Stomach smooth muscle (tissue), 2 donors: ENCODE results near the gene FBXL16.
"Not testable (repeated sequence)": the region's sequence is repeated elsewhere in the genome, so short reads cannot be mapped to it uniquely, and the experiment has no call there.

Experiments used
- H3K27ac ChIP-seq: one replicate; pipeline ENCODE4 v1.7.0; 2013; ENCODE audit warnings: mild to moderate bottlenecking, low read length, inconsistent platforms
- H3K27me3 ChIP-seq, 2 donors: one replicate each; pipeline ENCODE4 v1.7.0; 2013; ENCODE audit warnings: low read length in 2 of 2; ENCODE audit not compliant: insufficient read depth in 2 of 2, control insufficient read depth in 1 of 2
- H3K36me3 ChIP-seq, 2 donors: one replicate each; pipeline ENCODE4 v1.7.0; 2013; ENCODE audit warnings: low read length in 2 of 2; ENCODE audit not compliant: control insufficient read depth in 2 of 2, insufficient read depth in 2 of 2
- H3K4me1 ChIP-seq: one replicate; pipeline ENCODE4 v1.7.0; 2013; ENCODE audit warnings: low read length; ENCODE audit not compliant: control insufficient read depth, insufficient read depth
- H3K4me3 ChIP-seq, 2 donors: one replicate each; pipeline ENCODE4 v1.7.0; 2013; ENCODE audit warnings: low read length in 2 of 2
- H3K9ac ChIP-seq, 2 donors: one replicate each; pipeline ENCODE4 v1.7.0; 2013; ENCODE audit warnings: low read length in 2 of 2, mild to moderate bottlenecking in 1 of 2
- H3K9me3 ChIP-seq, 2 donors: one replicate each; pipeline ENCODE4 v1.7.0; 2013; ENCODE audit warnings: low read length in 2 of 2; ENCODE audit not compliant: control insufficient read depth in 2 of 2
- donor health status: healthy.
- donor health status: Pancreatic carcinoma.

FBXL16 gene

DNA sequence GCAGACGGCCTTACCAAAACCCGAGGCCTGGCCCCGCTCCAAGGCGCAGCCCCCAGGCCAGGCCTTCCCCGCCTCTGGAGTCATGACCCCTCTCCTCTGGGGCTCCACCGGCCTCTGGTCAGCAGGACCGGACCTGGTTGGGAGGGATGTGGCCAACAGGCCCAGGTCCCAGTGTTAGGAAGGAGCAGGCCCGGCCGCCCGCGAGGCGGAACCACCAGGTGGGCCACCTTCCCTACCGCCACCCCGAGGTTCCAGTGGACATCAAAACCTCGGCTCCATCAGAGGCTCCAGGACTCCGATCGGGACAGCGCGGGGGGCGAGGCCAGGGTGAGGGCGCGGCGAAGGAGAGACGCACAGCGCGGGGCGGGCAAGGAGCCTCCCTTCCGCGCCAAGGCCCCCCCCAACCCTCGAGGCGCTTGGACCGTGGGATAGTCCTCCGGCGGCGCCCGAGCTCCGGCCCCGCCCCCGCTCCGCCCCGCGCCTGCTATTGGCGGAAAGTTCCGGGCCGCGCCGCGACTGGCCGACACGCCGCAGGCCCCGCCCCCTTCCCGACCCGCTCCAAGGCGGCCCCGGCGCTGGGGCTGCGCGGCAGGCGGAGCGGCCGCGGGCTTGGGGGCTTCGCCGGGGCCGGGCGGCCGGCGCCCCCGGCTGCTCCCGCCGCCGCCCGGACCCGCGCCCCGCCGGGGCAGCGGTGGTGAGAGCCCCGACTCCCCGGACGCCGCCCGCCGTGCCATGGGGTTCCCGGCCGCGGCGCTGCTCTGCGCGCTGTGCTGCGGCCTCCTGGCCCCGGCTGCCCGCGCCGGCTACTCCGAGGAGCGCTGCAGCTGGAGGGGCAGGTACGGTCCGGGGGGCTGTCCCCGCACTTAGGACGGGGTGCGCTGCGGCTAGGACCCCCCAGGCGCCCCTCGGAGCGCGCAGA is 9.2 kb upstream of the FBXL16 start, which contains the start of gene METRN:
METRN (plus strand) TSS at position 561 of the 919 bp plus-strand sequence; CDS start at position 733, 172 bp downstream.
- H3K27me3 ChIP-seq = peaks cover 19 to 30% of the 10 kb centered on the region in 2 donors
- no peak within 1 kb of the TSS for H3K27ac ChIP-seq

DNA sequence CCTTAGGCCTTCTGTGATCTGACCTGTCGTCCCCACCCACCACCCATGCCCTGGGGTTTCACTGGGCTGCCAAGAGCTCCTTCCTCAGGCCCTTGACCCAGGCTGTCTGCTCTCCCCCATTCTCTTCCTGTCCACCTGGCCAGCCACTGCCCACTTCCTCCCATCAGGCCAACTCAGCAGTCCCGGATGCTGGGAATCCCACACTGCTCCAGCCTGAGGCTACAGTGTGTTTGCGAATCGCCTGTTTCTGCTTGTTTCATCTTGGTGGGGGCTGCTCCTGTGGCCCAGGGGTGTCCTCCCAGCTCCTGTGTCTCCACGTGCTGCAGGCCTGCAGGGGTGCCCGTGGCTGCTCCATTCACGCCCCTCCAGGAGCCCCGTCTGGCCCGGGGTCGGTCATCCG is 8.5 kb upstream of the FBXL16 start:
- Histone ChIP-seq H3K36me3 (no peaks in the 10 kb centered on the region), H3K4me1 (peaks cover 44% of the 10 kb centered on the region), H3K9ac (no peak overlapping the region), H3K27ac (no peak overlapping the region), H3K9me3 (no peaks in the 10 kb centered on the region), H3K4me3 (no peak overlapping the region), H3K27me3 (peaks cover 25 to 37% of the 10 kb centered on the region in 2 donors)

More for the DNA sequence above, 9.2 kb upstream of the FBXL16 start, which contains the start of gene METRN:
- Histone ChIP-seq H3K9ac (peak within 1 kb of the TSS; percentile 38 to 47), H3K9me3 (no peaks in the 10 kb centered on the region), H3K4me1 (peaks cover 48% of the 10 kb centered on the region), H3K36me3 (no peaks in the 10 kb centered on the region), H3K4me3 (peak within 1 kb of the TSS; percentile 40 to 74)

DNA sequence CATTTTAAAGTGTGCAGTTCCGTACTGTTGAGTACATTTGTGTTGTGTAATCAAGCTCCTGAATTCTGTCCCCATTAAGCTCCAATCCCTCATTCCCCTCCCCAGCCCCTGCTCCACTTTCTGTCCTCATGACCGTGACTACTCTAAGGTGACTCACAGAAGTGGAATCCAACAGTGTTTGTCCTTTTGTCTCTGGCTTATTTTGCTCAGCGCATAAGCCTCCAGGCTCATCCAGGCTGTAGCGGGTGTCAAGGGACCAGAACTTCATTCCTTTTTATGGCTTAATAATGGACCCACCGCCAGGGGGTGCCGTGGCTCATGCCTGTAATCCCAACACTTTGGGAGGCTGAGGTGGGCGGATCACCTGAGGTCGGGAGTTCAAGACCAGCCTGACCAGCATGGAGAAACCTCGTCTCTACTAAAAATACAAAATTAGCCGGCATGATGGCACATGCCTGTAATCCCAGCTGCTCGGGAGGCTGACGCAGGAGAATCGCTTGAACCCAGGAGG is 7.2 kb upstream of the FBXL16 start:
- Histone ChIP-seq H3K4me1 (peaks cover 40% of the 10 kb centered on the region), H3K27me3 (peaks cover 38 to 49% of the 10 kb centered on the region in 2 donors)
- not testable (repeated sequence) for H3K9me3 ChIP-seq, H3K27ac ChIP-seq, H3K36me3 ChIP-seq, H3K9ac ChIP-seq, H3K4me3 ChIP-seq

DNA sequence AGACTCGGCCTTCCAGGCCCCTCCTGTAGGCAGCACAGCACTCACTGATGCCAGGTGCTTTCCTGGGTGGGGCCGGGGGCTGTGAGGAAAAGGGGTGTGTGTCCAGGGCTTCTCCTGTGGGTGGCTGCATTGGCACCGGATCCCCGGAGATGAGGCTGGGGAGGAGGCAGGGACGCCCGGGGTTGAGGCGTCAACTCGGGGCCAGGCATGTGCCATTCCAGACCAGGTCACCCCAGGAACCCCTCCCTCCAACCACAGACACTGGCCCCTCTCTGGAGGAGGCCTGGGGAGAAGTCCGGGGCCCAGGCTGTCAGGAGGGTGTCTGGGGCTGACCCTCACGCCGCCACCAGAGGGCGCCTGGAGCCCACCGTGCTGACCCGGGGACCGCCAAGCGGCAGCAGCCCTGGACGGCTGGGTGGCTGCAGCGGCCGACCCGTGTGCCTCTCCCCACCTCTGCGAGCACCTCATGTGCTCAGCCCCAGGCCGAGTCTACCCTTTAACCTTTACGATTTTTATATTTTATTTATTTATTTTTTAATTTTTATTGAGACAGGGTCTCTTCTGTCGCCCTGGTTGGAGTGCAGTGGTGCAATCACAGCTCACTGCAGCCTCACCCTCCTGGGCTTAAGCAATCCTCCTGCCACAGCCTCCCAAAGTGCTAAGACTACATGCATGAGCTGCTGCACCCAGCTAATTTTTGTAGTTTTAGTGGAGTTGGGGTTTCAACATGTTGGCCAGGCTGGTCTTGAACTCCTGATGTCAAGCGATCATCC is 6.1 kb upstream of the FBXL16 start:
- peaks cover 46 to 53% of the 10 kb centered on the region in 2 donors for H3K27me3 ChIP-seq
- peaks cover 35% of the 10 kb centered on the region for H3K4me1 ChIP-seq

DNA sequence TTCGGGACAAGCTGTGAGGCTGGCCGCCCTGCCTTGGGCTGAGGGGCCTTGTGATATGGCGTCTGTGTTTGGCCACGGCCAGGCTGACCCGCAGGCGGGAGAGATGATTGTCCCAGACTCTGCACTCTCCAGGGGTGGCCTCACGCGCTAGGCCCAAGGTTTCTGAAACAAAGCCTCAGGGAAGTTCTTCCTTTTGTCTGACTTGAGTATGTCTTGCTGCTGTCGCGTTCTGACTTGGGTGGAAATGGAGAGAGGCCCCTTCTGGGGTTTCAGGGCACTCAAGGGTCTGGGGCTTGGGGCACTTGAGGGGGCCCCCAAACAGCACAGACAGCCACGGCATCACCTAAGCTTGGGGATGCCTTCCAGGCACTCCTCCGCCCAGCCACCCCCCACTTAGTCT is 5.5 kb upstream of the FBXL16 start:
- Histone ChIP-seq H3K4me3 (no peak overlapping the region), H3K27me3 (peaks cover 48 to 53% of the 10 kb centered on the region in 2 donors), H3K36me3 (no peaks in the 10 kb centered on the region), H3K9me3 (no peaks in the 10 kb centered on the region), H3K27ac (no peak overlapping the region), H3K4me1 (peaks cover 35% of the 10 kb centered on the region), H3K9ac (no peak overlapping the region)

More for the DNA sequence above, 6.1 kb upstream of the FBXL16 start:
- Histone ChIP-seq H3K36me3 (no peaks in the 10 kb centered on the region), H3K9me3 (no peaks in the 10 kb centered on the region), H3K9ac (no peak overlapping the region), H3K27ac (no peak overlapping the region), H3K4me3 (no peak overlapping the region)

DNA sequence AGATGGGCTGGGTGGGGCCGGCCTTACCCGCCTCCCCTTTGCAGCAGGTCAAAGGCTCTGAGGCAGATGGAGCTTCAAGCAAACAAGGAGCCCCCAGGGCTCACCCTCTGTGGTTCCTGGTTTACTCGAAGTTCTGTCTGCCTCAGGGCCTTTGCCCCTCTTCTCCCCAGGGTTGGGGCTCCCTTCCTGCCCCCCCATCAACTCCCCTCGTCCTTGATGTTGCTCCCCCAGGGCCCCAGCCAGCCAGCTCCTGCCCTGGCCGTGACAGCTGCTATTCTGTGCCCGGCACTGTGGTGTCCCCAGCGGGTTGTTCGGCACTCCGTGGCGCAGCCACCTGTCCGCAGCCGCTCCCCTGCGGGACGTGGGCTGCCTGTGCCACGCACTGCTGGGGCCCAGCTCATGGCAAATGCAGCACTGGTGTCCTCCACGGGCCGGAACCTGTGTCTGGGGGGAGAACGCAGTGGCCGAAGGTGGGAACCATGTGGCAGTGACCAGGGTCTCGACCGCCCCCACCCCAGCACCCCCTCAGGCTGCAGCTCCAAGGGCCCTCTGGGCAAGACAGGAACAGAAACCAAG is 5.0 kb upstream of the FBXL16 start:
- Histone ChIP-seq H3K4me1 (peaks cover 32% of the 10 kb centered on the region), H3K36me3 (no peaks in the 10 kb centered on the region), H3K4me3 (no peak overlapping the region), H3K27ac (no peak overlapping the region), H3K9me3 (no peaks in the 10 kb centered on the region), H3K9ac (no peak overlapping the region), H3K27me3 (peaks cover 47 to 51% of the 10 kb centered on the region in 2 donors)

DNA sequence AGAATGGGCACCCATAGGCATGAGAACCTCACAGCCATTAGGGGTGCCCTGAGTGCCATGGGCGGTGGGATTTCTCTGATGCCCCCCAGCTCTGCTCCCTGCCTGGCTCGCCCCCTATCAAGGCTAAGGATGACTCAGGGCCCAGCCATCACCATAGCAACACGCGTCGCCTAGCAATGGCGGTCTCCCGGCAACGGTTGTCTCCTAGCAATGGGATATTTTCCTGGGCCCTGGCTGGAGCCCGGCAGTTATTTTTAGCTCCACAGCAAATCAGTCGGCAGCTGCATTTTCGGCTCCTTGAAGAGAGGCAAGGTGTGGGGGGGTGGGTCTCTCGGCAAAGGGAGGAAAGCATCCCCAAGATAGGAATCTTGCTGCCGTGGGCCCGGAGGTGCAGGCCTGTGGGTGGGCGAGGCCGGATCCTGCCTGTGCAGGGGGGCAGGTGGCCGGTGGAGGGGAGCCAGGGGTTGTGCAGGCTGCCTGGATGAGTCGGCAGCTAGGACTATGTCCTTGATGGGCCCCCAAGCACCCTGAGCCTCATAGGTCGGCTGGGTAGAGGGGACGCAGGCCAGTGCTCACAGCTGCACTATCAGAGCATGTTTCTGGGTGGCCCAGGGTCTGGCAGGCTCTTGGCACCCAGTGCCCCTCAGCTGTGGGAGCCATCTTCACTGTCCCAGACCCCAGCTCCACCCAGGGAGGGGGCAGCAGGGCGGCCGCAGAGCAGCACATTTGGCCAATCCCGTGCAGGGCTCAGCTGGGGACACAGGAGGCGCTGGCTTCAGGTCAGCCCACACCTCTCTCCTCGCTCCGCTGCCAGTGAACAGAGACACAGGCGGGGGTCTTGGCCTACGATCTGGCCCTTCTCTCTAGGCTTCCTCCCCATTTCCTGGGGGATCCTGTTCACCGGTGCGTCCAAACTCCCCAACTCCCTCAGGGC is 4.2 kb upstream of the FBXL16 start:
- Histone ChIP-seq H3K4me1 (peaks cover 27% of the 10 kb centered on the region), H3K4me3 (no peak overlapping the region), H3K27ac (no peak overlapping the region), H3K9ac (no peak overlapping the region), H3K9me3 (no peaks in the 10 kb centered on the region), H3K27me3 (peaks cover 49 to 54% of the 10 kb centered on the region in 2 donors), H3K36me3 (no peaks in the 10 kb centered on the region)

DNA sequence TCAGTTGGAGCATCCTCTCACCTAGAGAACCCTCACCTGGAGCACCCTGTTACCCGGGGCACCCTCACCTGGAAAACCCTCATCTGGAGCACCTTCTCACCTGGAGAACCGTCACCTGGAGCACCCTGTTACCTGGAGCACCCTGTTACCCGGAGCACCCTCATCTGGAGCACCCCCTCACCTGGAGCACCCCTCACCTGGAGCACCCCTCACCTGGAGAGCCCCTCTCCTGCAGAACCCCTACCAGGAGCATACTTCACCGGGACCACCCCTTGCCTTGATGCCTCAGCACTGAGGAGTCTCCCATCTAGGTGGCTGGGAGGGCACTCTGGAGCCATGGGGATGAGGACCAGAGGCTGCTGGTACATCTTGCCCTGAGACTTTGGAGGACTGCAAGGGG is 3.4 kb upstream of the FBXL16 start:
- Histone ChIP-seq H3K4me1 (peaks cover 19% of the 10 kb centered on the region), H3K9me3 (no peaks in the 10 kb centered on the region), H3K36me3 (no peaks in the 10 kb centered on the region), H3K4me3 (no peak overlapping the region), H3K9ac (no peak overlapping the region), H3K27ac (no peak overlapping the region), H3K27me3 (peaks cover 56 to 62% of the 10 kb centered on the region in 2 donors)

DNA sequence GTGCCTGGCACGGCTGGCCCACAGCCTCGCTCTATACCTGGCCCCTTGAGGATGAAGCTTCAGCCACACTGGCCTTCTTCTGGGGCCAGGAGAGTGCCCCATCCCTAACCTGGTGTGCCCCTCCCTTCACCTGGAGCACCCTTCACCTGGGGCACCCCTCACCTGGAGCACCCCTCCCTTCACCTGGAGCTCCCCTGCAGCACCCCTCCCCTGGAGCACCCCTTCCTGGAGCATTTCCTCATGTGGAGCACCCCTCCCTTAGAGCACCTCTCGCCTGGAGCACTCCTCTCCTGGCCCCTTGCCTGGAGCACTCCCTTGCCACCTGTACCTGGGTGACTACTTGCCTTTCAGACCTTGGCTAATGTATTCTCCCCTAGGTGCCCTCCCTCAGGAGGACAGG is 2.4 kb upstream of the FBXL16 start:
- no peaks in the 10 kb centered on the region for H3K9me3 ChIP-seq
- H3K27ac ChIP-seq = no peak overlapping the region
- no peaks in the 10 kb centered on the region for H3K36me3 ChIP-seq
- no peak overlapping the region for H3K9ac ChIP-seq
- peaks cover 18% of the 10 kb centered on the region for H3K4me1 ChIP-seq
- no peak overlapping the region for H3K4me3 ChIP-seq
- H3K27me3 ChIP-seq = peaks cover 65 to 72% of the 10 kb centered on the region in 2 donors
